Measurements from ENCODE around the gene ACAA2. TPM values are rescaled to one million over a fixed set of nuclear protein-coding genes. Genes with fewer than 3 reads are reported as not detected.
"Not testable (repeated sequence)": the region's sequence is repeated elsewhere in the genome, so short reads cannot be mapped to it uniquely, and the experiment has no call there.

Gene ACAA2
- total RNA-seq, 1 experiment from 2014 or later = 77.1 TPM

DNA sequence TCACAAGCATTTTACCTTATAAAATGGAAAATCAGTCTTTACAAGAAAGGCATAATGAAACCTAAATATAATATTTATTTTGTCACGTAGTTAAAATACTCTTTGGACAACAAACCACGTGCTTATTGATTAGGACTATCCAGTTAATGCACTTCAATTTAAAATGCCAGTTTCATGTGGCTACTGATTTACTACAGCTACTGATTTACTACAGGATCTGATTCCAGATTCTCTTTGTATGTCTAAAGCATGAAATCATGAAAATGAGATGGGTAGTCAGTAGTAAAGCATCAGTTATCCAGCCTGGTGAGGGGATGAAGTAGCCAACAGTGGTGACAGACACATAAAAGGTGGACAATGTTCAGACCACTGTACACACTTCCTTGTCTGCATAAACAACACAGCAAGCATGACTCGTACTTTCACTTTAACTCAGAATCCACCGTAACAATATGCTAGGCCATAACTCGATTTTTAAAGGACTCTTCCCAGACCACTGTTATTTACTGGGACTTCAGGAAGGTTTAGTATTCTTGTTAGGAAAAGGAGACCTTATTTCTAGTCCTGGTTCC, 24.9 kb downstream of the ACAA2 start:
- Mint-ChIP-seq H3K4me3 (ENCODE audit: low read depth, unreplicated experiment) (peak overlapping the region; percentile 37), H3K9me3 (ENCODE audit: low read depth, unreplicated experiment) (no peaks in the 10 kb centered on the region), H3K4me1 (ENCODE audit: low read depth, unreplicated experiment) (peaks cover 16% of the 10 kb centered on the region), H3K36me3 (ENCODE audit: insufficient read depth, unreplicated experiment) (peaks cover 14% of the 10 kb centered on the region), H3K27ac (ENCODE audit: unreplicated experiment) (peak overlapping the region; percentile 47), H3K27me3 (ENCODE audit: unreplicated experiment) (no peaks in the 10 kb centered on the region)
- intact Hi-C loops (cut with micrococcal nuclease; ENCODE audit: unreplicated experiment) = loop anchor here (2.0 to 5.0 kb wide), 2 partner anchors 70 to 226 kb away; partner anchors contain the start of gene LIPG
- CTCF ChIA-PET = interaction anchor here (0.8 to 1.0 kb wide), 2 partner anchors 249 to 278 kb away, joined by 3 read pairs; no protein-coding TSS in a partner anchor
- TF ChIP-seq, protein P1, sequence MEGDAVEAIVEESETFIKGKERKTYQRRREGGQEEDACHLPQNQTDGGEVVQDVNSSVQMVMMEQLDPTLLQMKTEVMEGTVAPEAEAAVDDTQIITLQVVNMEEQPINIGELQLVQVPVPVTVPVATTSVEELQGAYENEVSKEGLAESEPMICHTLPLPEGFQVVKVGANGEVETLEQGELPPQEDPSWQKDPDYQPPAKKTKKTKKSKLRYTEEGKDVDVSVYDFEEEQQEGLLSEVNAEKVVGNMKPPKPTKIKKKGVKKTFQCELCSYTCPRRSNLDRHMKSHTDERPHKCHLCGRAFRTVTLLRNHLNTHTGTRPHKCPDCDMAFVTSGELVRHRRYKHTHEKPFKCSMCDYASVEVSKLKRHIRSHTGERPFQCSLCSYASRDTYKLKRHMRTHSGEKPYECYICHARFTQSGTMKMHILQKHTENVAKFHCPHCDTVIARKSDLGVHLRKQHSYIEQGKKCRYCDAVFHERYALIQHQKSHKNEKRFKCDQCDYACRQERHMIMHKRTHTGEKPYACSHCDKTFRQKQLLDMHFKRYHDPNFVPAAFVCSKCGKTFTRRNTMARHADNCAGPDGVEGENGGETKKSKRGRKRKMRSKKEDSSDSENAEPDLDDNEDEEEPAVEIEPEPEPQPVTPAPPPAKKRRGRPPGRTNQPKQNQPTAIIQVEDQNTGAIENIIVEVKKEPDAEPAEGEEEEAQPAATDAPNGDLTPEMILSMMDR (IDR thresholded peaks at IDR 0.05; ENCODE audit: unreplicated experiment) = no peak
- BruUV-seq (replicated peaks) = no TSS peak
- DNase-seq = no peak

DNA sequence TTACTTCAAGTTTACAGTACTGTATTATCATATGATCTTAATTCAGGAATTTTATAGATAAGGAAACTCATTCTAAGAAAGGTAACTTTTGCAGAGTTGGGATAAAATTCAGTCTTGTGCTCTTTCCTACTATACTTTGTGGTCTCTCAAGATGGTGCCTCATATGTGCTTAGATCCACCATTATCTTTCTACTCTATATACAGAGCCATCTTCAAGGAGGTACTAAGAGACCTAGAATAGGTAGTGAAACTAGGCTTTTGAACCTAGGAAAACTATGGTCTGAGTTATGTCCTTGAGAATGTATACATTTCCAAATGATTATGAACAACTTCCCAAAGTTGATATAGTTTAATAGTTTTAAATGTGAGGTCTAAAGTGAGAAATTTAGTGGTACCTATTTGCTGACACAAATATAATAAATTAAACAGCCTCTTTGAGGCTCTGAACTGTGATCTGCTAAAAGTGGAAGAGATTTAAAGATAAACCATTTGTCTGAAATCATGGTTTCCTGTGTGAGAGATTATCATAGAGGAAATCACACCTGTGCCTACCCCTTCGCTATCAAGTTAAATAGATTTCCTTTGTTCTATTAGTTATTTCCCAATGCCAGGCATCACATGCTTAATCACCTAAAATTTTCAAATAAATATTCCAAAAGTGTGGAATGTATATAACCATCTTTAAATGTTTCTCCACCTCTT, 27.2 kb downstream of the ACAA2 start:
- CTCF ChIA-PET = no interaction called here
- intact Hi-C loops (cut with micrococcal nuclease; ENCODE audit: unreplicated experiment) = loop anchor here (5.0 kb wide), 1 partner anchor 224 kb away; the partner anchor contains the start of gene LIPG
- no peak overlapping the region for H3K27ac Mint-ChIP-seq (ENCODE audit: unreplicated experiment)
- no peaks in the 10 kb centered on the region for H3K27me3 Mint-ChIP-seq (ENCODE audit: unreplicated experiment)
- H3K4me3 Mint-ChIP-seq (ENCODE audit: low read depth, unreplicated experiment) = no peak overlapping the region
- peaks cover 16% of the 10 kb centered on the region for H3K4me1 Mint-ChIP-seq (ENCODE audit: low read depth, unreplicated experiment)
- peaks cover 14% of the 10 kb centered on the region for H3K36me3 Mint-ChIP-seq (ENCODE audit: insufficient read depth, unreplicated experiment)
- DNase-seq = no peak
- BruUV-seq (replicated peaks) = no TSS peak
- TF ChIP-seq, protein P1 (IDR thresholded peaks at IDR 0.05; ENCODE audit: unreplicated experiment) = no peak
- no peaks in the 10 kb centered on the region for H3K9me3 Mint-ChIP-seq (ENCODE audit: low read depth, unreplicated experiment)

DNA sequence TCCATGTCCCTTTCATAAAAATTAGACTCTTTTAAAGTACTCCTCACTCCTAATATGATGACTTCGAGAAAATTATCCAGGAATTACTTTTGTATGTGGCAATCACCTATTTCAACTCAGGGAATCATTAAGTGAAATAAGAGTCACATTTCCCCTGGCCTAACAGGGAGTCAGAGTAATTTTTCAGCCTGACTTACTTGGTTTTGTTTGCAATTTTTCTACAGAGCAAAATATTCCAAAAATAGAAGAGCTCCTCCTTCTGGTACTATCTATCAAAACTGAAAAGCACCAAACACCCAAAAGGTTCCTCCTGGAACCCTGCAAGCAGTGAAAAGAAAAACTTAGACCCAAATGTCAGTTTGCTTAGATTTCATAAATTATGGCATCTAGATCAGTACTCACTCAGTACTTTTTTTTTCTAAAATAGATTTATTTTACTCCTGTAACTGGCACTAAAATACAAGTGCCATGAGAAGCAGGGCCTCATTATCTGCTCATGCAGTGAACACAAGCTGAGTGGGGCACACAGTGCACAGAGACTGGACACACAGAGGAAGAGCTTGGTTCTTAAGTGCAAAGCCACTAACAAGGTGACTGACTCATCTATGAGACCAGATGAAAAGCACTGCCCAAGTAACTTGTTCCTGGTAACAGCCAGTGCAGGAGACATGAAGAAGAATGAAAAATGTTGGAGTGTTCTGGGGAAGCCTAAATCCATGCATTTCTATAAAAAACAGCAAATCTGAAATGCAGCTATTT, 28.7 kb downstream of the ACAA2 start:
- Mint-ChIP-seq H3K27me3 (ENCODE audit: unreplicated experiment) (no peaks in the 10 kb centered on the region), H3K36me3 (ENCODE audit: insufficient read depth, unreplicated experiment) (peaks cover 14% of the 10 kb centered on the region), H3K4me3 (ENCODE audit: low read depth, unreplicated experiment) (no peak overlapping the region), H3K4me1 (ENCODE audit: low read depth, unreplicated experiment) (peaks cover 13% of the 10 kb centered on the region), H3K9me3 (ENCODE audit: low read depth, unreplicated experiment) (no peaks in the 10 kb centered on the region), H3K27ac (ENCODE audit: unreplicated experiment) (no peak overlapping the region)
- TF ChIP-seq, protein P1 (IDR thresholded peaks at IDR 0.05; ENCODE audit: unreplicated experiment) = peak; percentile 25
- no peak for DNase-seq
- BruUV-seq (replicated peaks) = no TSS peak
- intact Hi-C loops (cut with micrococcal nuclease; ENCODE audit: unreplicated experiment) = loop anchor here (5.0 kb wide), 1 partner anchor 222 kb away; the partner anchor contains the start of gene LIPG
- CTCF ChIA-PET = interaction anchor here (1.6 kb wide), 1 partner anchor 74 kb away, joined by 6 read pairs; no protein-coding TSS in a partner anchor

DNA sequence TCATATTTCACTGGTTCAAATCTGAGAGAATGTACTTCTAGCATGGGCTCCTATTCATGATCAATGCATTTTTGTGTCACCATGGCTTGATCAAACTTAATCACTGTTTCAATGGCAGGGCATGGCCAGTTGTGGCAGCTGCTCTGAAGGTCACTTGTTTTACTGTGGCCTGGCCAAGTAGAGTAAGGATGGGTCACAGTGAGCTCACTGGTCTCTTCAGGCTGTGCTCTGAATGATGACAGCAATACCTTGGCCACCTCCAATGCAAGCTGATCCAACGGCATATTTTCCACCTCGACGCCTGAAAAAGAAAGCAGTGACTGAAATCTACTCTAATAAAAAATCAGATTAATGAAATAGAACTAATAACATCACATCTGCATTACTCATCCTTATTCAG, 29.7 kb downstream of the ACAA2 start:
- CTCF ChIA-PET = interaction anchor here (1.6 kb wide), 1 partner anchor 75 kb away, joined by 6 read pairs; no protein-coding TSS in a partner anchor
- intact Hi-C loops (cut with micrococcal nuclease; ENCODE audit: unreplicated experiment); BruUV-seq (replicated peaks); DNase-seq; H3K27ac Mint-ChIP-seq (ENCODE audit: unreplicated experiment); H3K4me3 Mint-ChIP-seq (ENCODE audit: low read depth, unreplicated experiment); H3K27me3 Mint-ChIP-seq (ENCODE audit: unreplicated experiment); H3K9me3 Mint-ChIP-seq (ENCODE audit: low read depth, unreplicated experiment); H3K4me1 Mint-ChIP-seq (ENCODE audit: low read depth, unreplicated experiment): not testable (repeated sequence)
- peaks cover 14% of the 10 kb centered on the region for H3K36me3 Mint-ChIP-seq (ENCODE audit: insufficient read depth, unreplicated experiment)

Data from Calu3 (cell line).